AML-193 (cell line): ENCODE results near the gene PRPF19.

ENCODE experiments used
- DNase-seq, 2 experiments: peaks; one replicate each; lab custom pipeline; 2025; lab: John Stamatoyannopoulos, UW

Gene PRPF19

DNA sequence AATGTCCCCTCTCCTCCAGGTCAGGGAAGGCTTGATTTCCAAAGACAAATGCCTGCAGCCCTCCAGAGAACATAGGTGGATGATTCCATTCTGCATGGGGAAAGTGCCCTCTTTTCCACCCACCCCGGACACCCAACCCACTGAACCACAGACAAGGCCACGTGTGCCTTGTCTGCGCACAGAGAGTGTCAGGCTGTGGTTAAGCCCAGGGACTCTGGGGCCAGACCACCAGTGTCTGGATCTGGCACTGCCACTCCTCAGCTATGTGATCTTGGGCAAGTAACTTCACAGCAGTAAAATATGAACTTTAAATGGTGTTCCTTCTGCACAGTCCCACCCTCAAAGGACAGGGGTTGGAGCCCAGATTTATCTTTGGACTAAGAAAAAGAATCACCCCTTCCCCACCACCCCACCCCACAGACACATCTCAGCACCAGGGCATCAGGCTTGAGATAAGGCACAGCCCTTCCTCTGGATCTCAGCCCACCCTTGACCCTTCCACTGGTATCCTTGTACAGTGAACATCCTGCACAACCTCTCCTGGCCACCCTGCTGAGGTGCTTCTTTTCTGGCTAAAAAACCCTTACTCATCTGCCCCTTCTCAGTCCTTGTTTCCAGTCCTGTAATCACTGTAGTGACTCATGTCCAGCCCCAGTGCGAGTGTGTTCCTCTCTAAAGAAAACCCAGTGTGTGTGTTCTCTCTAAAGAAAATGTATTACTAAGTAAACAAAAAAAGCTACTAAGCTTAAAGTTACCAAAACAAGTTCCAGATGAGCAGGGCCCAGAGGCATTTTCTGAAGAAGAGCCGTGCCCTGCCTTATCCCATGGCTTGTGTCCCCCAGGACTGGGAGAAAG is 48.8 kb downstream of the PRPF19 start:
- no peak for DNase-seq

DNA sequence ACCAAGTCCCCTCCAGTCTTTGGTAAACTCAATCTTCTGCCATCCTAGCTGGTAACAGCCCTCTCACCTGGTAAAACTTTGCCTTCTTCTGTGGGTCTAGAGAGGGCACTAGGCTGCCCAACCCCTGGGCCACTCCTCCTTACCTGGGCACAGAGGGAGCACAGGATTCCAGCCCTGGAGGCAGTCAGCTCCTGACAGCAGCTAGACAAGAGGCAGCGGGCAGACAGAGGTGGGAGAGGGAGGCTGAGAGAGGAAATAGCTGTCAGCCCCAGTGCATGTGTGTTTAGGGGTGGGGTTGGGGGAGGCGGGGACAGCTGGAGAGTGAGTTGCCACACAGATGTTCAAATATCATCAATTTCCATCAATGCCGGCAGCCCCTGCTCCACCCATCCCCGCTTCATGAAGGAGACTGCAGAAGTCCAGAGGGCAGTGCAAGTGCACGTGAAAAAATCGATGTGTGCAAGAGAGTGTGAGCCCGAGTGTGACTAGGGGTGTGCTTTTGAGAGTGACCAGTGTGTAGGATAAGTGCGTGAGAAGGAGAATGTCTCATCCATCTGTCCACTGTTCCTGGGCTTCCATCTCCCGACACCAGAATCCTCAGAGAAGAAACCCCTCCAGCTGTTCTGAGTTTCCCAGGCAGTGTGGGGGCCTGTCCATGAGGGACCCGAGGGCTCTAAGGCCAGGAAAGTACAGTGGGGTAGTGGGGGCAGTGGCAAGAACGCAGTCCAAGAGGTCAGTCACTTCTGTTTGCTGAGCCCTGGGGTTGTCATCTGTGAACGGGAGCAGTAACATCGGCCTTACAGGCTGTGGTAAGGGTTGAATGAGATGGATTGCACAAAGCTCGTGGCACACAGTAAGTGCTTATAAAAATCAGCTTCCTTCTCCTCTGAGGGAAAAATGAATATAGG is 50.4 kb downstream of the PRPF19 start, which contains the start of gene PTGDR2:
Gene PTGDR2, minus strand, starts transcription at position 225 of the 908 bp plus-strand sequence. CDS start 2,228 bp downstream, outside the sequence.
- no peak for DNase-seq

DNA sequence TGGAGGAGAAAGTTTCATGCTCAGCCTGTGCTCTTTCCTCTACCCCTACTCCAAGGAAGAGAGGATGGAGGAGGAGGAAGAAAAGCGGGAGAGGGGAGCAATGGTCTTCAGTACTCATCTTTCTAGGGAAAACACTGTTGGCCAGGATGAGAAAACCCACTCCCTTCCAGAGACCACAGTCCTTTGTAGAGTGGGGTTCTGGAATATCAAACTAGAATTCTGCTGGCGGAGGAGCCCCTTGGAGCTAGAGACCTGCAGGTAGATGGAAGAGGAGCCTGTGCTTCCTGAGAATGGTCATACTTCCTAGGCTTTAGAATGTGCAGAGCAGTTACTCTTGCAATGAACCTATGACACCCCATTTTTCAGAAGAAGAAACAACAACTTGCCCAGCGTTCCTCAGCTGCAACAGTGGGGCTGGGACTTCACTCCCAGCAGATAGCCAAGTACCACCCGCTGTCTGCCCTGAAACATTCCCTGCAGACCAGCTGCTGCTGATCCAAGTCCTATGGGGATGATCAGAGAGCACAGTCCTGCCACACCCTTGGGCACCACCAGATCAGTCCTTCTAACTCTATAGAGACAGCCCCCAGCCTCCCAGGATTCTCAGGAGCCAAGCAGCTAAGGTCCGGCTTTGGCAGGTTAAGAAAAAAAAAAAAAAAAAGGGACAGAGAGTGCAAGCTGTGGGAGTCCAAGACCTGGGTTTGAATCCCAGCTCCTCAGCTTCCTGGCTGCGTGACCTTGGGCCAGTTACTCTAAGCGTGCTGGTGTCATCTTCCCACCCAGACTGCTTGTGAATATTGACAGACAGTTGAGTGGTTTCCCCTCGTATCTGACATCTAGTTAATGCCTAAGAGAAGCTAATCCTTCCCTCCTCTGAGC is 51.3 kb downstream of the PRPF19 start:
- DNase-seq, result no peak

DNA sequence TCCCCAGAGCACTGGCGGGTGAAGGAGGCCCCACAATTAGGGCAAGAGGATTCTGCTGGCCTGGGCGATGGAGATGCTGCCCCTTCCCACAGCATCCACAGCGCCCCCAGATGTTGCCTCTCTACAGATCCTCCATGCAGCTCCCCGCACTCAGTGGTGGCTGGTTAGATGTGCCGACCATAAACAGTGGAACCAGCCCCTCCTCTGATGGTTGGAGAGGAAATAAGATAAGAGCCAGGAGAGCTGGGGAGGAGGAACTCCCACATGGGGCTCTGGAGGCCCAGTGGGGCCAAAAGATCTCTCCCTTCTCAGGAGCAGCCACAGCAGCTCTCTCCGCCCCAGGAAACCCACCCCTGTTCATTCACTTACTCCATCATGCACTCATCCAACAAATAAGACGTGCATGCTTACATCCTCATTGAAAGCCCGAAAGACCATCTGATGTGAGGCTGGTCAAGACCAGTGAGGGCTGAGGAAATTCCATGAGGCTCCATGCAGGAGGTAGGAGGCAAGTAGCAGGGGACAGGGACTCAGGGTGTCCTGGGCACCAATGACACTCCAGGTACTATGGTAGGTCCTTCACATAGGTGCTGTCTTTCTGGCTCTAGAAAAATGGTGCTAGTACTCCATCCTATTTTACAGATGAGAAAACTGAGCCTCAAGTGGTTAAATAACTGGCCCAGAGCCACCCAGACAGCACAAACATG is 52.1 kb downstream of the PRPF19 start:
- DNase-seq, result no peak

DNA sequence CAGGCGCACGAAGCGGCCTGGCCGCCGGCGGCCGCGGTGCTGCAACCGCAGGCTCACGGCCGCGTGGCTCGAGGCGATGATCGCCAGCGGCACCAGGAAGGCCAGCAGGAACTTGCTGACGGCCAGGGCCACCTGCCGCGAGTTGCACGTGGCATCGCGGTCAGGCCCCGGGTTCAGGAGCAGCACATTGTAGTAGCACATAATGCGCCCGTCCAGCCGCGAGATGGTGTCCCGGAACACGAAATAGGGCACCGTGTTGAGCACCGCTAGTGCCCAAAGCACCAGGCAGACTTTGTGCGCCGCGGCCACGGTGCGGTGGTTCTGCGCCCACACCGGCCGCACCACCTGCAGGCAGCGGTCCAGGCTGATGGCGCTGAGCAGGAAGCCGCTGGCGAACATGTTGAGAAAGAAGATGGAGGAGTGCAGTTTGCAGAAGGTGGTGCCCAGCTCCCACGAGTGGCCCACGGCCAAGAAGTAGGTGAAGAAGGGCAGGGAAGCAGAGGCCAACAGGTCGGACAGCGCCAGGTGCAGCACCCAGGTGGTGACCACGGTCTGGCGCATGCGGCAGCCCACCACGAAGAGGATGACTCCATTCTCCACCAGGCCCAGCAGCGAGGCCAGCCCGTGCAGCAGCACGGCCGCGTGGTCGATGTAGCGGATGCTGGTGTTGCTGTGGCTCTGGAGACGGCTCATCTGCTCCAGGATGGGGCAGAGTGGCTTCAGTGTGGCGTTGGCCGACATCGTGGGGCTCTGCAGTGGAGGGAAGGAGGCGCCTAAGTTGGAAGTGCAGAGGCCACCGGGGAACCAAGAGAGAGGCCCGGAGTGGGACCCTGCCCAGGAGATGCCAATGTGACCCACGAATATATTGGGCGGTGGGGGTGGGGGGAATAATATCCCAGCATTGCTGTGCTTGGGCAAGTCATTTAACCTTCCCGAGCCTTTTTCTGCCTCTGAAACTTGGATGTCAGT is 53.1 kb downstream of the PRPF19 start:
- DNase-seq, result no peak

DNA sequence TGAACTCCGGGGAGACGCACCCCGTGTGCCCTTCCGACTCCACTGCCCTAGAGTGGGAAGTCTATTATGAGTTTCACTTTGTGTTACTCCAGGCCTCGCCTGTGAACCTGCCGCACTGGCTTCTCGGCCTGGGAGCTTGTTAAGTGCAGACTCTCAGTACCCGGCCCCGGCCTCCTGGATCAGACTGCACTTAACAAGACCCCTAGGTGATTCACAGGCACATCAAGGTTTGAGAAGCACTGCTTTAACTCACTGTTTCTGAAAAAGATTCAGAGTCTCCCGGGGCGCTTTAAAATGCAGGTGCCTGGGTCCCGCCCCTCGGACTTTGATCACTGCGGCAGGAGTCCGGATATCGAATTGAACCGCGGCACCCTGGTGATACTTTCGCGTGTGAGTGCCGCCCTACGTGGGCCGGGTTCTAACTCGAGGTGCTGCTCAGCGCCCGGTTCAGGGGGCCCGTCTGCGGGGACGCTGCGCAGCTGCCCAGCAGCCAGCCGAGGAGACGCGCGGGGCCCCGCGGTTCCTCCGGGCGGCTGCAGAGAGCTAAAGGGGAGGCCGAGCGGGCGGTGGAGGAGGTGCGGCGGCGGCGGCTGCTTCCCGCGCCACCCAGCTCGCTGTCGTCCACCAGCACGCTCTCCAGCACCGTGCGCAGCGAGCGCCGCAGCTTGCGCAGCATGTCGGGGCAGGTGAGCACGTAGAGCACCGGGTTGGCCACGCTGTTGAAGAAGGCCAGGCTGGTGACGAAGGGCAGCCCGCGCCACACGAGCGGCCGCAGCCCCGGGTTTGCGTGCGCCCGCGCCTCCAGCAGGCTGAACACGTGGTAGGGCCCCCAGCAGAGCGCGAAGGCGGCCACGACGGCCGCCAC is 54.0 kb downstream of the PRPF19 start:
- no peak for DNase-seq

DNA sequence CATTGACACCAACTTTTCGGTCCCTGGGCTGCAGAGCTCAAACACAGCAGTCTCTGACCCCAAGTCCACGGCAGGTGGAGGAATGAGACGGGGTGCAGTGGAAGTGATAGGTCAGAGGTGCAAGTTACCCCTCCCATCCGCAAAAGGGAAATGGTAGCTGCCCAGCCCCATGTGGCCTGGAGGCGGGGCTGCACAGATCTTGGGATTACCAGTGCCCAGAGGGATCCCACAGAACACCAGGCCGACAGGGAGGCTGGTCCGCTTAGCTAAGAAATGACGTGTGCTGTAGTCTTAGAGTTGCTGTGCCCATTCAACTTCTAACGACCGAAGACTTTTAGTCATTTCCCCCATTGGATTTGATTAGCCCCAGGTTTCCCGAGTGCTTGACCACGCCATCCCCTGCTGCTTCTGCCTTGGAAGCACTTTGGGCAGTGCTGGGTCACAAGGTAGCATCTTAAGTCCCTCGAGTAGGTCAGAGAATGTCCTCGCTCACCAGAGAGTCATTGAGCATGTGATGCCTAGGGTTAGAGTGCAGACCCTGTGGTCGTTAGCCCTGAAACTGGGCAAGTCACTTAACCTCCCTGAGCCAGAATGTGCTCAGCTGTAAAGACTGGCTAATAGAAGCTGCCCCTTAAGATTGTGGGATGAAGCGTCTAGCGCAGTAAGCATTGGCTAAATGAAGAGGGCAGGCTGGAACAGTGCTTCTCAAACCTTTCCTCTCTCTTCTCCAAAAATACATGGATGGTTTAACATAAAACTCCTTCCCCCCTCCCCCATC is 54.9 kb downstream of the PRPF19 start:
- no peak for DNase-seq

DNA sequence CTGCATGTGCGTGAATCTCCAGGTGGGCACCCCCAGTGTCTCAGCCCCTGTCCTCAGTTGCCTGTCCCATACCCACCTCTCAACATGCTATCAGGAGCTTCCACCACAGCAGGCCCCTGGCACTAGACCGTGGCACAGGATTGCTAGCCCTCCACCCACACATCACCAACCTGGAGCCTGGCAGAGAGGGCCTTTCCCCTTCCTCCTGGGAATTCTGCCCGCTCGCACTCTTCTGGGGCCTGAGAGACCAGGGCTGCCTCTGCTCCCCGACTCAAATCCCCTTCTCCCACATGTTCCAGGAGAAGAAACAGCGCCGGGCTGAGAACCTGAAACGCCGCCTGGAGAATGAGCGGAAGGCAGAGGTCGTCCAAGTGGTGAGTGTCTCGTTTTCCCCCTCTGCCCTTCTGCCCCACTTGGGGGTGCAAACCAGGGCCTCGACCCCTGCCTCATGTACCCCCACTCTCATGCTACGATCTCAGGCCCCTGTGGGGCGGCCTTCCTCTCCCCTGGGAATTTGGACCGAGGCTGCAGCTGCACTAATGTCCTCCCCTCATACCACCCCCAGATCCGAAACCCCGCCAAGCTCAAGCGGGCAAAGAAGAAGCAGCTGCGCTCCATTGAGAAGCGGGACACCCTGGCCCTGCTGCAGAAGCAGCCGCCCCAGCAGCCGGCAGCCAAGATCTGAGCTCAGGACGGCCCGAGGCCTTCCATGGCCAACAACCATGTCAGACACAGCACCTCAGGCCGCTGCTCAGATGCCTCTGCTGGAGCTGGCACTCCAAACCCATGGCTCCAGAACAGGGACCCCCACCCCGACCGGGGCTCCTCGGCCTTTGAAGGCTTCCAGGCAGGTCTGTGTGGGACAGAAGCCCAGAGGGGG is 56.5 kb downstream of the PRPF19 start:
- no peak for DNase-seq

DNA sequence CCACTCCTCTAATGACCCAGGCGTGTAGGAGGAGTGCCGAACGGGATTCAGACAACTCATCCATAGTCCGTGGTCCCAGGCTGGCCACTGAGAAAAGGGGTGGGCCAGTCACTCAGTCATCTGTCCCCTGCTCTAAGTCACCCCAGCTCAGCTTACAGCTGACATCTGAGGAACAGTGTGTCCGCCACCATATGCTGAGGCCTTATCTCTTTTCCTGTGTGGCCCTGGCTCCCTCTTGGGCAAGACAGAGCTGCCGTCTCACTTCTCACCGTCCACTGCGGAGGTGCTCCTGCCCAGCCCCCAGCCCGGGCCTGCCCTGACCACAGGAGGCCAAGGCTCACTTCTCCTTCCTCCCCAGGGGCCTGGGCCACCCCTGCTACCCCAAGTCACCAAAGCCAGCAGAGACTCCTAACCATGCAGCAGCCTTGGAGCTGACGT is 57.7 kb downstream of the PRPF19 start:
- no peak for DNase-seq

DNA sequence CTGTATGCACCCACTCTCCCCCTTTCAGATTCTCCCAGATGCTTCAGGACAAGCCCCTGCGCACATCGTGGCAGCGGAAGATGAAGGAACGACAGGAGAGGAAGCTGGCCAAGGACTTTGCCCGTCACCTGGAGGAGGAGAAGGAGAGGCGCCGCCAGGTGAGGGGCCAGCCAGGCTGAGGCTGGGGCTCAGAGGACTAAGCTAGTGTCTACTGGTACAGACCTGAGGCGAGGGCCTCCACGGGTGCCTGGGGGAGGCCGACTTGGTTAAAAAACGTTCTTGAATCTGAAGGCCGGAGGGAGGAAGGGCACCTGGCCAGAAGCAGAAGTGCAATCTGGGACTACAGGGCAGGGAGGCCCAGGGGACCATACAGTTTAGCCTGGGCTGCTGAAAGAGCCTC is 58.5 kb downstream of the PRPF19 start:
- DNase-seq, result no peak

DNA sequence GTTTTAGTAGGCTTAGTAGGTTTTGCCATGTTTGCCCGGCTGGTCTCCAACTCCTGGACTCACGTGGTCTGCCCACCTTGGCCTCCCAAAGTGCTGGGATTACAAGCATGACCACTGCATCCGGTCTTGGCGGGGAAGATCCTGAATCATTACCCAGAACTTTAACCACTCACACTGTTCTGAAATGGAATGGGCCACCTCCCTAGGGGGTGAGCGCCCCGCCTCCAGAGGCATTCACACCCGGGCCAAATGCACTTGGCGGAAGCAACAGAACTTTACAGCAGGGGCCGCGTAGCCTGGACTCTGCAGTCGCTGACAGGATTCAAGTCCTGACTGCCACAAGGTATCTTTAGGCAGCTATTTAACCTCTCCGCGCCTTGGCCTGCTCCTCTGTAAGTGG is 59.1 kb downstream of the PRPF19 start:
- DNase-seq, result no peak

DNA sequence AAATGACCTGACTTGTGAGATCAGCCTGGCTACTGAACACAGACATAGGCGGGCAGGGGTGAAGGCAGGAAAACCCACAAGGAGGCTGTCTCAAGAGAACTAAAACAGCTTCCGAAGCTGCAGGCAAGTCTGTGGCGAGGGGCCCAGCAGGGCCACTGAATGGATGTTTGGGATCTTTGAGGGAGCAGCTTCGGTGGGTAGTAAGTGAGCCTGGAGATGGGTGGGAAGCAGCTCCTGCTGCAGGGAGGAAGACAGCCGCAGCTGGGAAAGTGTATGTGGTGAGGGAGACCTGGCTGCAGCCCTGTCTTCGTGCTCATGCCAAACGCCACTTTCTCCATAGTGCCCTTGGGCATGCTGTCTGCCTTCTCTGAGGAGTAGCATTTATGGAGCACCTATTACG is 61.0 kb downstream of the PRPF19 start:
- DNase-seq, result no peak

DNA sequence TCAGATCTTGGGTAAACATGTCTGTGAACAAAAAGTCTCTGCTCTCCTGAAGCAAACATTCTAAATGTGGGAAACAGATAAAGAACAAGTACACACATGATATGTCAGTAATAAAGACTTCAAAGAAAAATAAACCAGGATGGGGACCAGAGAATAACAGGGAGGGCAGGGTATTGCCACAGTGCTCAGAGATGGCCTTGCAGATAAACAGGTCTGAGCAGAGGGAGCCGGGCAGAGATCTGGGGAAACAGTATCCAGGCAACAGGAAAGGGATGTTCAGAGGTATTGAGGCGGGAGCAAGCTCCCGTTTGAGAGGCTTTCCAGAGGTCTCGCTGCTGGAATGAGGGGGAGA is 61.5 kb downstream of the PRPF19 start:
- DNase-seq, result no peak

DNA sequence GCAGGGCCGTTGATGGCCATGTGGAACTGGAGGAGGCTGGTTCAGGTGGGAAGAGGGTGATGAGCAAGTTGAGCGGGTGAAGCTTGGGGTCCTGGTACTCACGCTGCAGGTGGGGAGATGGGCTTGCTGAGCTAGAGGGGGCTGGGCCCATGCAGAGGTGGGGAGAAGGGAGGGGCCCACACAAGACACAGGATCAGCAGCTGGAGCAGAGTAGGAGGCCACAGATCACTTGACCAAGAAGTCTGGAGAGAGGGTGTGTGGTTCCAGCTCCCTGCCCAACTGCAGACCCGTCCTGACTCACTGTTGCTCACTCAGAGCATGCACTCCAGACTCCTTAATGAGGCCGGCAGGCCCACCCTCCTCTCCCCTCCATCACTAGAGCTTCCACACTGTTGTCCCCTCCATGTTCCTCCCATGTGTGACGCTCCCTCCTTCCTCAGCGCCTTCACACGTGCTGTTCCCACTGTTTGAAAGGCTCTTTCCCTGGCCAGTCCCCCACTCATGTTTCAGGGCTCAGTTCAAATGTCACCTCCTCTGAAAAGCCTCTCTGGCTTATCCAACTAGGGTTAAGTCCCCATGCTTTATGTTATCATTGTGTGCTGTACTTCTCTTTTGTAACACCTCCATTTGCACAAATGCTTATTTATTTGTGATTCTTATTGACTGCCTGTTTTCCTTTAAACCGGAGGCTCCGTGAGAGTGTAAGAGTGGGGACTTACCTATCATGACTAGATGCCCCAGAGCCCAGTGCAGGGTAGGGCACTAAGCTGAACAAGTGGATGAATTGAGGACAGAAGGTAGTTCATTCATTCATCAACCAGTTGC is 62.1 kb downstream of the PRPF19 start:
- DNase-seq, result no peak

DNA sequence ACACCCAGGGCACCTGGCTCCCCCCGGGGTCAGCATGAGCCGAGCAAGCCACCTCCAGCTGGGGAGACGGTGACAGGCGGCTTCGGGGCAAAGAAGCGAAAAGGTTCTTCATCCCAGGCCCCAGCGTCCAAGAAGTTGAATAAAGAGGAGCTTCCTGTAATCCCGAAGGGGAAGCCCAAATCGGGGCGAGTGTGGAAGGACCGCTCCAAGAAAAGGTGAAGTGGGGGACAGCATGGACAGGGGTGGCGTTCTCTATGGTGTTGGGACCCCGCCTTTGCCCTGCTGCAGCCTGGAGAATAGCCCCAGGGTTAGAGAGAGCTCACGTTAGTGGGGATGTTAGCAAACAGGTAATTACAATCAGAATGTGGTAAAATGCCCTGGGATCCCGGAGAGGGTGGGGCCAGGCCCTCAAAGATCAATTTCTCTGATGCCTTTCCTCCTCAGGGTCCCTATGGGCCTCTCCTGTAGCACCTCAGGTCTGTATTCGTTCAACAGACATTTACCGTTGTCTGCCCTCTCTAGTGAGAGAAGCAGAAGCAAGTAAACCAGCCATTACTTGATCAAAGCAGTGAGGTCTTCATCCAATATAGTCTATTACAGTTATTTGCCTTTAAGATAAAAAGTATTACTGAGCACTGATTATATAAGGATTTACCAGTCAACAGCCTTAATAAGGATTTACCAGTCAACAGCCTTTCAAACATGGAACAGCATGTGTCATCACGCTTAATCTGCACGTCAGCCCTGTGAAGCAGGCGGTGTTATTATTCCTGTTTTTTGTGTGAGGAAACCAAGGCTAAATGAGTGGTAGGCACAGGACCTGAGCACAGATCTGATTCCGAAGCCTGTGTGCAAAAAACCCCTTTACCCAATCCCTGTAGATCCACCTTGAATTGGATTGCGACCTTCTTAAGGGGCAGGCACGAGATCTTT is 63.5 kb downstream of the PRPF19 start:
- DNase-seq, result no peak
